Measurements from ENCODE around the gene ABCC6. TPM values are rescaled to one million over a fixed set of nuclear protein-coding genes. Genes with fewer than 3 reads are reported as not detected.
"Not testable (repeated sequence)": the region's sequence is repeated elsewhere in the genome, so short reads cannot be mapped to it uniquely, and the experiment has no call there.

The ABCC6 gene
- total RNA-seq, 2 experiments from 2014 or later, result not detected

DNA sequence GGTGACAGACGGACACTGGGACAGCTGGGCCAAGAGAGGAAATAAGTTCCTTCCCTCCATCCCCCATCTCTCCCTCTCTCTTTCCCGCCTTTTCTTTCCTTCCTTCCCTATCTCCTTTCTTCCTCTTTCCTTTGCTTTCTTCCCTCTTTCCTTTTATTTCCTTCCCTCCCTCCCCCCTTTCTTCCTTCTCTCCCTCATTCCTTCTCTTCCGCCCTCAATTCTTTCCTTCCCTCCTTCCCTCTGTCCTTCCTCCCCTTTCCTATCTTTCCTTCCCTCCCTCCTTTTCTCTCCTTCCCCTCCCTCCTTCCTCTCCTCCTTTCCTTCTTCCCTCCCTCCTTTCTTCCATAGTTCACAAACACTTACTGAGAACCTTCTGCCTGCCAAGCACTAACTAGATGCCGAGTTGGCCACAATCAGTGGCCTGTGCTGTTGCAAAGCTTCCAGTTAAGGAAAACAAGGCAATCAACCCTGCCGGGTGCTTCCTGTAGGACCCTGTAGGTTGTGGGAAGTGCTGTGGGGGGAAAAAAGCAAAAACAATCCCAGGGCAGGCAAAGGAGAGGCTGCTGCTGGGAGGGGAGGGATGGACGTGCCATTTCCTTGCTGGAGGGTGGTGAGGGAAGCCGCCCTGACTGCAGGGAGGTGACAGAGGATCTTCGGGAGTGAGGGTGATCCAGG, 31.7 kb downstream of the ABCC6 start:
- CTCF ChIA-PET, result no interaction called here
- POLR2A ChIA-PET, result no interaction called here

DNA sequence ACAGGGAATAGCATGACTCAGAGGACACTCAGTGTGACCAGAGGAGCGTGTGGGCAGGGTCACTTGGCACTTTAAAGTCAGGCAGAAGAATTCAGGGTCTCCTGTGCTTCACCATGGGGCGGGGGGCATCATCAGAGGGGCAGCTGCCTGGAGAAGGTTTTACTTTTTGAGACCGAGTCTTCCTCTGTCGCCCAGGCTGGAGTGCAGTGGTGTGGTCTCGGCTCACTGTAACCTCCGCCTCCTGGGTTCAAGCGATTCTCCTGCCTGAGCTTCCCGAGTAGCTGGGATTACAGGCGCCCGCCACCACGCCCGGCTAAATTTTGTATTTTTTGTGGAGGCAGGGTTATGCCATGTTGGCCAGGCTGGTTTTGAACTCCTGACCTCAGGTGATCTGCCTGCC, 32.3 kb downstream of the ABCC6 start:
- POLR2A ChIA-PET, CTCF ChIA-PET: not testable (repeated sequence)

DNA sequence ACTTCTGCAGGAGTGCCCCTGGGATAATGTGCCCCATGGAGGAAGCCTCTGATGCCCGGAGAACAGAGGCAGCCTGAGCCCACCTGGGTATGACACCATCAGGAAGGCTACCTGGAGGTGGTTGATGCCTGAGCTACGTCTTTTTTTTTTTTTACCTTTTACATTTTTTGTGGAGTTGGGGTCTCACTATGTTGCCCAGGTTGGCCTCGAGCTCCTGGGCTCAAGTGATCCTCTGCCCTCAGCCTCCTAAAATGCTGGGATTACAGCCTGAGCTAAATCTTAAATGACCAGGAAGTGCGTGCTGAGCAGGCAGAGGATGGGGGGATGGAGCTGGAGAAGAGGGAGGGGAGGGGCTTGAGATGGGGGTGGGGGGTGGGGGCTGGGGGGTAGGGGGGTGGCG, 32.7 kb downstream of the ABCC6 start:
- CTCF ChIA-PET, result no interaction called here

DNA sequence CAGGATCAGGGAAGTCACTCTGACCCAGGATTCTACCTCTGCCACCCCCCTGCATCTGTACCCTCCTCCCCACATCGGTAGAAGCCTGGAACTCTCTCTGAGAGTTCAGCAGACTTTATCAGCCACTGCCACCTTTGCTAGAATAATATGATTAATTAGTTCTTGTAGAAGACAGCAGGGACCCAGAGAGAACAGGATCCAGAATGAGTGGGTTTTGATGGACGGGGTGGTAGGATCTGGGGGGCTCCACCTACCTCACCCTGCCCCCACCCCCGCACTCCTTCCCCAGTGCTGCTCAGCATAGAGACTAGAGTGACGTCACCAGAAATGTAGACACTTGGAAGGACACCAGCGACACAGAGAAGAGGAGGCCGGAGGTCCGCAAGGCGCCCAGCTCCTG, 33.5 kb downstream of the ABCC6 start:
- CTCF ChIA-PET, result no interaction called here
- POLR2A ChIA-PET, result no interaction called here

More for the DNA sequence above, 32.7 kb downstream of the ABCC6 start:
- POLR2A ChIA-PET, result no interaction called here

DNA sequence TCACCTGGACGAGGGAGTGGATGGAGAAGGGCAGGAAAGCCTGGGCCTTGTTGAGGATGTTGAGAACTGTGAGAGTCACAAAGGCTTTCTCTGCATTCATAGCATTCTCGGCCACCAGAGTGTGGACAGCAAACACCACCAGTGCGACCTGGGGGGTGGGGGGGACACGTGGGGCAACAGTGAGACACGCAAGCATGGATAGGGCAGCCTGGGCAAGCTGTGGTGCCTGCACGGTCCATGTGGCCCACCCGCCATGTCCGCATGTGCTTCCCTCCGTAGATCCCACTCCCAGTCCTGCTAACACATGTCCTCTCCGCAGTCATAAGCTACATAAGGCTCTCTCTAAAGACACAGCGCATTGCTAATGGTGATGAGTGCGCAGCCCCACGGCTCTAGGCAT, 34.5 kb downstream of the ABCC6 start:
- ChIA-PET POLR2A (no interaction called here), CTCF (interaction anchor here (0.6 kb wide), 1 partner anchor 299 kb away, joined by 6 read pairs; no protein-coding TSS in a partner anchor)

DNA sequence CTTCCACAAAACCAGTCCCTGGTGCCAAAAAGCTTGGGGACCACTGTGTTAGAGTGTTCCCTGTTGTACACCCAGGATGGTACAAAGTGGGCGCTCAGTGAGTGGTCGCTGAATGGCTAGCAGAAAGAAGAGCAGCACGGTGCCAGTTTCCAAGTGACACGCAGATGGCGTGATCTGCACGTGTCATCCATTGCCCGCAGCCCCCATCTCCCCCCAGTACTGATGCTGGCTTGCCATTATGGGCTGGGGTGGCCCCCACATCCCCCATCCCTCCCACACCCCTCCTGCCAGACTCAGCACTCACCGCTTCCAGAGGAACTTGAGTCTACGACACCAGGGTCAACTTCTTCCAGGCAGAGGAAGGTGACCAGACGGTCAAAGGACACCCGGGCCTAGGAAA, 36.5 kb downstream of the ABCC6 start:
- ChIA-PET CTCF (interaction anchor here (1.4 kb wide), 1 partner anchor 17 kb away, joined by 3 read pairs; no protein-coding TSS in a partner anchor), POLR2A (no interaction called here)

DNA sequence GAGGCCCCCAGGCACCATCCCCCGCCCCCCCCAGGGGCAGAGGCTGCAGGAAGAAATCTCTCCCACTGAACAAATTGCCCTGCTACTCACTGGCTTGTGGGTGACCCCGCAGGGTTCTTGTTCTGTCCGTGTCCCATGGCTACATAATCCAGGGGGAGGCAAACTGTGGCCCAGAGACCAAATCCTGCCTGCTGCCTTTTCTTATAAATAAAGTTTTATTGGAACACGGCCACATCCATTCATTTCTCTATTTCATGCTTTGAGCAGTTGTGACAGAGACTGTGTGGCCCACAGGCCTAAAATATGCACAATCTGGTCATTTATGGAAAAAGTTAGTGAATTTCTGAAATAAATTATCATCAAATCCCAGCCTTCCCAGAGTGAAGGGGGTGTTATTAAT, 38.2 kb downstream of the ABCC6 start:
- CTCF ChIA-PET, result no interaction called here
- POLR2A ChIA-PET, result no interaction called here

DNA sequence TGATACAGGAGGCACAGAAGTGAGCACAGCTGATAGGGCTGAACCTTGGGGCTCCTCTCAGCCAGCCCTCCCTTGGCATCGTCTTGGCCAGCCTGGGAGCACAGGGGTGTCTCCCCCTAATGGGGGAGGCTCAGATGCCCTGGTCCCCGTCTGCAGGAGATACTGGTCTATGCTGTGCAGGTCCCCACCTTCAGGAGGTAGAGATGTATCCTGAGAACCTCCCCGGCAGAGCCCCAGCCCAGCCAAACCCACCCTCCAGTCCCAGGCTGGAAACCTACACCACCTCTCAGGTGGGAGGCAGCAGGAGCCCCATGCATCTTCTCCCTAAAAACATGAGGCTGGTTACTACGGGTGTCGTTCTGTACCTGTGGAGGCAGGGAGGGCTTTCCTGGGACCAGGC, 38.7 kb downstream of the ABCC6 start:
- ChIA-PET POLR2A (no interaction called here), CTCF (no interaction called here)

DNA sequence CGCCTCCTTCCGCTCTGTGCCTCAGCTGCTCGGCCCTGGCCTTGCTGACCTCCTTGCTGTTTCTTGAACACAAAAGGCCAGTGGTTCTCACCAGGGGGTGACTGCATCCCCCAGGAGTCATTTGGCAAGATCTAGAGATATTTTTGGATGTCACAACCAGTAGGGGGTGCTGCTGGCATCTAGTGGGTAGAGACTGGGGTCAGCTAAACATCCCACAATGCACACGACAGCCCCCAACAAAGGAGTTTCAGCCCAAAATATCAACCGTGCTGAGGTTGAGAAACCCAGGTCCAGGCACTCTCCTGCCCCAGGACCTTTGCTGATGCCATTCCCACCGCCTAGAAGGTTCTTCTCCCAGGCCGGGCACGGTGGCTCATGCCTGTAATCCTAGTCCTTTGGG, 39.7 kb downstream of the ABCC6 start:
- CTCF ChIA-PET, result no interaction called here
- POLR2A ChIA-PET, result no interaction called here

DNA sequence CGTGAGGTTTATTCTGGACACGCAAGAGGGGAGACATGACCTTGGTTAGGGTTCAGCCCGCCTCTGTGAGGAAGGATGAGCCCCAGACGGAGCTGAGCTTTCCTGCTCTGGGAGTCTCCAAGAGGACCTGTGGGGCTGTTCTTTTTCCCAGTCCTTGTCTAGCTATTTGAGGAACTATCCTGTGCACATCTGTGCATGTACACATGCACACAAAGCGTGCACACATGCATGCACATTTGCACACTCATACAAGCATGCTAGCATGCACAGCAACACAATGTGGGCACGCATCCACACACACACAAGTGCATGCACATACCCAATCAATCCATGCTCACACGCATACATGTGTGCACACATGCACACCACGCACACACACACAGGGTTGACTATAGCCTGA, 40.4 kb downstream of the ABCC6 start:
- CTCF ChIA-PET, result no interaction called here
- POLR2A ChIA-PET, result no interaction called here

DNA sequence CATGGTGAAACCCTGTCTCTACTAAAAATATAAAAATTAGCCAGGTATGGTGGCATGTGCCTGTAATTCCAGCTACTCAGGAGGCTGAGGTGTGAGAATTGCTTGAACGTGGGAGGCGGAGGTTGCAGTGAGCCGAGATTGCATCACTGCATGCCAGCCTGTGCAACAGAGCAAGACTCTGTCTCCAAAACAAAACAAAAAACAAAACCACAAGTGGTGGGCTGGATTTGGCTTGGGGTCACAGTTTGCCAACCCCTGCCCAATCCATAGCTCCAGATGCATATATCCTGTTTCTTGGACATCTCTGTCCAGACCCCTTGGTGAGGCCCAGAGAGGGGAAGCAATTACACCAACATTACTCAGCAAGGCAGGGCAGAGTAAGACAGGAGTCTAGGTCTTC, 41.5 kb downstream of the ABCC6 start:
- POLR2A ChIA-PET, CTCF ChIA-PET: not testable (repeated sequence)

DNA sequence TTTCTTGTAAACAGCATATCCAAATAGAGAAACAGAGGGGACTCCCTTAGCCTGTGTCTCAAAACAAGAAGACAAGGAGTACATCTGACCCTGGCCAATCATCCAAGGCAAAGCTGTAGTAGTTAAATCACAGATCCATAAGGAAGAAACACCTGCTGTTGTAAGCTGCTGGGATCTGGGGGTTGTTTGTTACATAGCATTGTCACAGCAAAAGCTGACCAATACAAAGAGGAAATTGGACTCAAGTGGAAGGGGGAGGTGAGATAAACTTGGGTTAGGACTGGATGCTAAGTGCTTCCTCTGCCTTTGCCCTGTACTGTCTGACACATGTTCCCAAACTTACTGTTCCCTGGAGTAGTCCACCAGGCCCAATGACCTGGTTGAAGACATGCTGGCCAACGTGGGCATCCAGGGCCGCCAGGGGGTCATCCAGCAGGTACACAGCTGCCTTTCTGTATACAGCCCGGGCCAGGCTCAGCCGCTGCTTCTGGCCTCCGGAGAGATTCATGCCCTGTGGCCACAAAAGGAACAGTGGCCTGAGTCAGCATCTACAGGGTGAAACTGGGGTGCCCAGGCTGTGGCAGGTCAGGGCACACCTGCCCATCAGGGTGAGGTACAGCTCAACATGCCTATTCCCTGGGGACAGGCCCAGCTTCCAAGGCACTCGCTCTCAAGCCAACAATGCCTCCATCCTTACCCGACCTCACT, 44.7 kb downstream of the ABCC6 start:
- ChIA-PET POLR2A (no interaction called here), CTCF (no interaction called here)

DNA sequence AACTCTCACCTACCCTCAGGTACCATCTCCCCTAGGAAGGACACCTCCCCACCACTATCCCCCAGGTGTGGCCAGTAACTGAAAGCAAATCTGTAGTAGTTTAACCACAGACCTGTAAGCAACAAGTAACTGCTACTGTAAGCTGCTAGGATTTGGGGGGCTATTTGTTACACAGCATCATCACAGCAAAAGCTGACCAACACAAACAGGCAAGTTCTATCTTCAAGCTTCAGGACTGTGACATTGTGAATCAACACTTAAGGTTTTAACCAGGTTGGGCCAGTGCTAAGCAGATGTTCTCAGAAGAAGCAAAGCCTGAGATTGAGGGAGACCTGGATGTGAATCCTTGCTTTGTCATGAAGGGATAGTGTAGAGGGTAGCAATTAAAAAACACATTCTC, 47.0 kb downstream of the ABCC6 start:
- ChIA-PET POLR2A (no interaction called here), CTCF (no interaction called here)

DNA sequence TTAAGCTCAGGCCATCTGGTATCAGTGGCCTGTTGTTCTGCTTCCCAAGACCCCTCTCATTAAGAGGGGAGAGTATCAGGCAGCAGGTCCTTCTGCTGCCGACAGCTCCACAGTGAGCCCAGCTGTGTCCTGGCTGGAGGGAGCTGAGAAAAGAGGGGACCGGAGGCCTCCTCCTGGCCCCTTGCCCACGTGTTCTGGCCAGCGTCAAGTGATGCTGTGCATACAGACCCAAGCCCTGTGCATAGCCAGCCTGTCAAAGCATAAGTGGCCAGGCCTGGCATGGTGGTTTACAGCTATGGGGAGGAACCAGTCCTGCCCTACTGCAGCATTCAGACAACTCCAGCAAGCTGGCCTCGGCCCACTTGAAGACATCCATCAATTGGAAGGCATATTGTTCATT, 48.0 kb downstream of the ABCC6 start:
- ChIA-PET POLR2A (no interaction called here), CTCF (no interaction called here)

DNA sequence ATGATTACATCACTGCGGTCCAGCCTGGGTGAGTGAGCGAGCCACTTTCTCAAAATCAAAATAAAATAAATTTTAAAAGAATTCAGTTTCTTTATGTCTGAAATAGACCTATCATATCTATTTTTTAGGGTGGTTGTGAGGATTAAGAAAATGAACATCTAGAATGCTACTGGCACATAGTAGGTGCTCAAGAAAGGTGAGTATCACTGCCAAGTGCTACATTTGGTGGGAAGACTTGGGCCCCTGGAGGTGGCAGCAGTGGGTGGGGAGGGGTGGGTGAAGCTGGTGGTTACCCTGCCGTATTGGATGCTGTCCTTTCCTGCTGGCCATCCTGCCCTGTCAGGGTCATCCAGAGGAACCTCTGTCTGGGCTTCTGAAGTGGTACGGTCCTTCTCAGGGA, 50.3 kb downstream of the ABCC6 start:
- POLR2A ChIA-PET, result no interaction called here
- CTCF ChIA-PET, result no interaction called here

DNA sequence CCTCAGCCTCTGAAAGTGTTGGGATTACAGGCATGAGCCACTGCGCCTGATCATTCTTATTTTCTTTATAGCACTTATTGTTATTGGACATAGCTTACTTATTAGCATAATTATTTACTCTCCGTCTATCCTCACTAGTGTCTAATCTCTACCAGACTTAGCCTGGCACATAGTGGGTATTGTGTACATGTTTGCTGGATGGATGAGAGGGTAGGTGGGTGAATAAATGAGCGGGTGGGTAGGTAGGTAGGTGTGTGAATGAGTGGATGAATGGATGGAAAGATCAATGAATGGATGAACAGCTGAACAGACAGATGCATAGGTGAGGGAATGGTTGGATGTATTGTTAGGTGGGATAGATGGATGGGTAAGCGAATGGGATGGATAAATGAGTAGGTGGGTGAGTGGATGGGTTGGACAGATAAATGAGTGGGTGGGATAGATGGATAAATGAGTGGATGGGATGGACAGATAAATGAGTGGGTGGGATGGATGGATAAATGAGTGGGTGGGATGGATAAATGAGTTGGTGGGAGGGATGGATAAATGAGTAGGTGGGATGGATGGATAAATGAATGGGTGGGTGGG, 51.9 kb downstream of the ABCC6 start:
- ChIA-PET CTCF (no interaction called here), POLR2A (no interaction called here)

DNA sequence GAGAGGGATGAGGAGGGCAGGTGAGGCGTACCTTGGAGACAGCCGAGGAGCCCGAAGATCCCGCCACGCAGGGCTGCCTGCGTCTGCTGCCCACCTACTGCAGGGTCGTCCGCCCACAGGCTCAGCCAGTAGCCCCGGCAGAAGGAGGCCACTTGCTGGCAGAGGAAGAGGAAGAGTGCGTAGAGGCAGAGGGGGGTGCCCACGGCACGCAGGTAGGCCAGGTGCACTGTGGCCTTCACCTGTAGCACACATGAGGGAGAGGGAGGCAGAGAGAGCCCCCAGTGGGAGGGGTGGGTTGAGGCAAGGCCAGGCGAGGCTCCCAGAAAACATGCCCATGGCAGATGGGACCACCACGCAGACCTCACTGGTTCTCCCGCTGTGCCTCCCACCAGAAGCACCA, 53.7 kb downstream of the ABCC6 start:
- CTCF ChIA-PET, result interaction anchor here (1.2 kb wide), 1 partner anchor 18 kb away, joined by 3 read pairs; no protein-coding TSS in a partner anchor
- POLR2A ChIA-PET, result no interaction called here

DNA sequence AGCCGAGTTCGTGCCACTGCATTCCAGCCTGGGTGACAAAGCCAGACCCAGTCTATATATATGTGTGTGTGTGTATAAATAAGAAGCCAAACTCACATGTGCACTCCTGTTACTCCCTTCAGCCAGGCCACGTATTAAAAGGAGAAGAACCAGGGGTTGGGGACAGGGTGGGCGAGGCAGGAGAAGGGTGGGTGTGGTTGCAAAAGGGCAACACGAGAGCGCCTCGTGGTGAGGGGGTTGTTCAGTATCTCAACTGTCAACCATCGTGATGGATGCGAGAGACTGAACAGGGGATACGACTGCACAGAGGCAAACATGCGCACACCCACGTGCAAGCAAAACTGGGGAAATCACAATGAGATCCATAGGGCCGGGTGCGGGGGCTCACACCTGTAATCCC, 54.9 kb downstream of the ABCC6 start:
- CTCF ChIA-PET, result no interaction called here
- POLR2A ChIA-PET, result no interaction called here

DNA sequence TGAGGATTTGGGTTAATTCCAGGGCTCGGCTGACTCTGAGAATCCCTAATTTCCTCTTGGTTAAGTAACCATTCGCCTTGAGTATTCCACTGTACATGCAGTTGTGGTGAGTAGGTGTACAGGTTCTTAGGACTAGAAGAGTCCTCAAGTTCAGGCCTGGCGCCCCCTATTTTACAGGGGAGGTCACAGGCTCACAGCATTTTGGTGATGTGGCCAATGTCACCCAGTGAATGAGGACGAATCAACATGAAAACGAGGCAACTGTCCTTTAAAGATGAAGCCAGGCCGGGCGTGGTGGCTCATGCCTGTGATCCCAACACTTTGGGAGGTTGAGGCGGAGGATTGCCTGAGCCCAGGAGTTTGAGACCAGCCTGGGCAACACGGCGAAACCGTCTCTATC, 55.4 kb downstream of the ABCC6 start:
- POLR2A ChIA-PET, result no interaction called here
- CTCF ChIA-PET, result no interaction called here

DNA sequence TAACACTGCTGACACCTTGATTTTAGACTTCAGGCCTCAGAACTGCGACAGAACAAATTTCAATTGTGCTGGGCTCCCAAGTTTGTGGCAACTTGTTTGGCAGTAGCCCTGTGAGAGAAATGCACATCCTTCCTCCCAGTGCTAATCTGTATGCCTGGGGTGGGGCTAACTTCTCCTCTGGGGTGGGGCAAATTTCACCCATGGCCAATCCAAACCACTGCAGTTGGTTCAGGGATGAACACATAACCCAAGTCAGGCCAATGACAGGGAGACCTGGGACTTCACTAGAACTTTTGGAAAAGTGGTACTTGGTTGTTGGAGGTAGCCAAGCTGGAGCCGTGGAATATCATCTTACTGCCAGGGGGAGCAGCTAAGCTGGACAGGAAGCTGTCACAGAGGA, 56.3 kb downstream of the ABCC6 start:
- CTCF ChIA-PET, result interaction anchor here (0.6 kb wide), 1 partner anchor 22 kb away, joined by 5 read pairs; no protein-coding TSS in a partner anchor
- POLR2A ChIA-PET, result no interaction called here

DNA sequence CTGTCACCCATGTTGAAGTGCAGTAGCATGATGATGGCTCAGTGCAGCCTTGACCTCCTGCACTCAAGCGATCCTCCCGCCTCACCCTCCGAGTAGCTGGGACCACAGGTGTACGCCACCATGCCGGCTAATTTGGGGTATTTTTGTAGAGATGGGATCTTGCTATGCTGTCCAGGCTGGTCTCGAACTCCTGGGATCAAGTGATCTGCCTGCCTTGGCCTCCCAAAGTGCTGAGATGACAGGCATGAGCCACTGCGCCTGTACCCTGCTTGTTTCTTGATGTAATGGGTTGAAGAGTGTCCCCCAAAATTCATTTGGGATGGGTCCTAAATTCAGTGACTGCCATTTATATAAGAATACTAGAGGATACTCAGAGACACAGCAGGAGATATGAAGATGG, 57.2 kb downstream of the ABCC6 start:
- POLR2A ChIA-PET, result no interaction called here
- CTCF ChIA-PET, result no interaction called here

DNA sequence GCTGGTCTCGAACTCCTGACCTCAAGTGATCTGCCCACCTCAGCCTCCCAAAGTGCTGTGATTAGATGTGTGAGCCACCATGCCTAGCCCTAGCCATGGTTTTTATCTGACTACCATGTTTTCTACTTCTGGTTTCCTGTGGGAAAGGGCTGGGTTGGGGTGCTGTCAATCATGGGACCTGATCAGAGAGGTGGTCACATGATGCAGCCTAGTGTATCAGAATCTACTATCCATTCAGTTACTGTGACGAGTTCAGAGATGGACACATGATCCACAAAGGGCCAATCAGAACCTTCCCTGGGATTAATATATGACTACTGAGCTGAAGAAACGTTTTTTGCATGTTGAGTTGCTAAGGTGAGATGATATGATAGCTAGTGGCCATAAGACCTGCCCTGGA, 59.1 kb downstream of the ABCC6 start:
- ChIA-PET POLR2A (no interaction called here), CTCF (no interaction called here)

Measured in activated CD8-positive, alpha-beta memory T cell treated with anti-CD3 and anti-CD28 coated beads for 36 hours (primary cell).